Measurements from ENCODE around the gene OR2S2. TPM values are rescaled to one million over a fixed set of nuclear protein-coding genes. Genes with fewer than 3 reads are reported as not detected.

Gene OR2S2
- total RNA-seq, 1 donor from 2014 or later = not detected

DNA sequence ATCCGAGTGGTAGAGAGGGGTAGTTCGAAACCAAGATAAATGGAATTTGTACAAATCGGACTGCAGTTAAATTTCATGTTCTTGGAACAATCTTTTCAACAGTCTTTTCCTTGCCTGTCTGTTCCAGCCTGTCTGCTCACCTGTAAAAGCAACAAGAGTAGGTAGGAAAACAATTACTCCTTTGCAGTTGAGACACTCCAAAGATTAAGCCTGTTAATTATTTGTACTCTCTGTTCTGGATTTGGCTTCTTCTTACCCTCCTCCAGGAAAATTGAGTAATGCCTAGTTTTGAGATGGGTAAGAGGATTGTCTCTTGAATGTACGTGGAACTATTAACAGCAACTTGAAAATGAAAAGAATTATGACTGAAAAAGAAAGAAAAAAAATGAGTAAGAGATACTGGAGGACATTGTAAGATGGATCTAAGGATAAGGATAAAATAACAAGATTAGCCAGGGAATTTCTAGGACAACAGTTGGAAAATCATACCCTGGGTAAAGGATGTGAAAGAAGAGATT is 24.3 kb downstream of the OR2S2 start:
- TF ChIP-seq, protein P1, sequence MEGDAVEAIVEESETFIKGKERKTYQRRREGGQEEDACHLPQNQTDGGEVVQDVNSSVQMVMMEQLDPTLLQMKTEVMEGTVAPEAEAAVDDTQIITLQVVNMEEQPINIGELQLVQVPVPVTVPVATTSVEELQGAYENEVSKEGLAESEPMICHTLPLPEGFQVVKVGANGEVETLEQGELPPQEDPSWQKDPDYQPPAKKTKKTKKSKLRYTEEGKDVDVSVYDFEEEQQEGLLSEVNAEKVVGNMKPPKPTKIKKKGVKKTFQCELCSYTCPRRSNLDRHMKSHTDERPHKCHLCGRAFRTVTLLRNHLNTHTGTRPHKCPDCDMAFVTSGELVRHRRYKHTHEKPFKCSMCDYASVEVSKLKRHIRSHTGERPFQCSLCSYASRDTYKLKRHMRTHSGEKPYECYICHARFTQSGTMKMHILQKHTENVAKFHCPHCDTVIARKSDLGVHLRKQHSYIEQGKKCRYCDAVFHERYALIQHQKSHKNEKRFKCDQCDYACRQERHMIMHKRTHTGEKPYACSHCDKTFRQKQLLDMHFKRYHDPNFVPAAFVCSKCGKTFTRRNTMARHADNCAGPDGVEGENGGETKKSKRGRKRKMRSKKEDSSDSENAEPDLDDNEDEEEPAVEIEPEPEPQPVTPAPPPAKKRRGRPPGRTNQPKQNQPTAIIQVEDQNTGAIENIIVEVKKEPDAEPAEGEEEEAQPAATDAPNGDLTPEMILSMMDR (conservative IDR thresholded peaks at IDR 0.05; ENCODE audit: low read depth, low read length) = no peak
- DNase-seq (ENCODE audit: low read depth) = no peak
- H3K4me3 ChIP-seq (ENCODE audit: low read depth, low read length) = no peak overlapping the region

DNA sequence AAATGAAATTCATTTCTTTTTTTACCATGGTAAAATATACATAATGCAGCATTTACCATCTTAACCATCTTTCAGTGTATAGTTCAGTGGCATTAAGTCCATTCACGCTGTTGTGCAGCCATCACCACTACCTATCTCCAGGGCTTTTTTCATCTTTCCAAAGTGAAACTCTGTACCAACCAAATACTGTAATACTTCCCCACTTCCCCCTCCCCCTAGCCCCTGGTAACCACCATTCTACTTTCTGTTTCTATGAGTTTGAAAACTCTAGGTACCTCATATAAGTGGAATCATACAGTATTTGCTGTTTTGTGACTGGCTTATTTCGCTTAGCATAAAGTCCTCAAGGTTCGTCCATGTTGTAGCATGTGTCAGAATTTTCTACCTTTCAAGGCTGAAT is 25.2 kb downstream of the OR2S2 start:
- no peak overlapping the region for H3K4me3 ChIP-seq (ENCODE audit: low read depth, low read length)
- no peak for DNase-seq (ENCODE audit: low read depth)
- TF ChIP-seq, protein P1 (conservative IDR thresholded peaks at IDR 0.05; ENCODE audit: low read depth, low read length) = no peak

DNA sequence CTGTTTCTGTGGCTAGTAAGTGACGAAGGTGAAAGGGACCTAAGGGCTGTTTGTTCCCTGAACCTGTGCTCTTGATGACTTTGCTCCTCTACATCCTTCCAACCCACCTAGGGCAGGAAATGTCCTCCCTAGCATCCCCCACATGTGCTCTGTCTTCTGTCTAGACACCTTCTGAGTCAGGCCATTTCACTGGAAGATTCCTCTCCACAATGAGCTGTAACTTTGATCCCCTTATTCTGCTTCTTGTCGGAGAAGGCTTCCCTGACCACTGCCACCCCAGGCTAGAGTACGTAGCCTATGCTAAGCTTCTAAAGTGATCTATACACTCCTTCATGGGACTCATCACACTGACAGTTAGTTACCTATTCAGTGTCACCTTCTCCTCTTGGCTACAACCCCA is 27.0 kb downstream of the OR2S2 start:
- DNase-seq (ENCODE audit: low read depth) = no peak
- TF ChIP-seq, protein P1 (conservative IDR thresholded peaks at IDR 0.05; ENCODE audit: low read depth, low read length) = no peak
- no peak overlapping the region for H3K4me3 ChIP-seq (ENCODE audit: low read depth, low read length)

DNA sequence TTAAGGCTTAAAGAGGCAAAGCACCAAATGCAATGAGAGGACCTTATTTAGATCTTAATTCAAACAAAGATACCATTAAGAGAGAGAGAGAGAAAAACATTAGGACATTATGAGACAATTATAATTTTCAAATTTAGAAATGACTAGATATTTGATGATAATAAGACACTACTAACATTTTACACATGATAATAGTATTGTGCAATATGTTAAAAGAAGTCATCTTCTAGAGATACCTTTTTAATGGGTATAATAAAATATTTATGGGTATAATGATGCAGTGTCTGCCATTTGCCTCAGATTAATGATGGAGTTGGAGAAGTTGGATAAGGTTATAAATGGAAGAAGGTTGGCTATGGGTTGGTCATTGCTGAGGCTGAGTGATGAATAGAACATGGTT is 27.4 kb downstream of the OR2S2 start:
- H3K4me3 ChIP-seq (ENCODE audit: low read depth, low read length) = no peak overlapping the region
- DNase-seq (ENCODE audit: low read depth) = no peak
- TF ChIP-seq, protein P1 (conservative IDR thresholded peaks at IDR 0.05; ENCODE audit: low read depth, low read length) = no peak

DNA sequence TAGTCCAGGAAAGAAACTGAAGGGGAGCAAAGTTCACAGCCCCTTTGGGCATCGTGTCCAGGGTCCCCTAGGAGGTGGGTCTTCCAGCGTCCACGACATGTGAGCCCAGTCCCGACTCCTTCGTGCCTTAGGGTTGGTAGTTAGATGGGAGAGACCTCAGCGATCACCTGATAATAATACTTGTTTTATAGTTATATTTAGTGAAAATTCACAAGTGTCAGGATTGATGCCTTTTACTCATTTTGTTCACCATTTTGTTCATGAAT is 28.6 kb downstream of the OR2S2 start:
- H3K4me3 ChIP-seq (ENCODE audit: low read depth, low read length) = no peak overlapping the region
- TF ChIP-seq, protein P1 (conservative IDR thresholded peaks at IDR 0.05; ENCODE audit: low read depth, low read length) = no peak
- no peak for DNase-seq (ENCODE audit: low read depth)

DNA sequence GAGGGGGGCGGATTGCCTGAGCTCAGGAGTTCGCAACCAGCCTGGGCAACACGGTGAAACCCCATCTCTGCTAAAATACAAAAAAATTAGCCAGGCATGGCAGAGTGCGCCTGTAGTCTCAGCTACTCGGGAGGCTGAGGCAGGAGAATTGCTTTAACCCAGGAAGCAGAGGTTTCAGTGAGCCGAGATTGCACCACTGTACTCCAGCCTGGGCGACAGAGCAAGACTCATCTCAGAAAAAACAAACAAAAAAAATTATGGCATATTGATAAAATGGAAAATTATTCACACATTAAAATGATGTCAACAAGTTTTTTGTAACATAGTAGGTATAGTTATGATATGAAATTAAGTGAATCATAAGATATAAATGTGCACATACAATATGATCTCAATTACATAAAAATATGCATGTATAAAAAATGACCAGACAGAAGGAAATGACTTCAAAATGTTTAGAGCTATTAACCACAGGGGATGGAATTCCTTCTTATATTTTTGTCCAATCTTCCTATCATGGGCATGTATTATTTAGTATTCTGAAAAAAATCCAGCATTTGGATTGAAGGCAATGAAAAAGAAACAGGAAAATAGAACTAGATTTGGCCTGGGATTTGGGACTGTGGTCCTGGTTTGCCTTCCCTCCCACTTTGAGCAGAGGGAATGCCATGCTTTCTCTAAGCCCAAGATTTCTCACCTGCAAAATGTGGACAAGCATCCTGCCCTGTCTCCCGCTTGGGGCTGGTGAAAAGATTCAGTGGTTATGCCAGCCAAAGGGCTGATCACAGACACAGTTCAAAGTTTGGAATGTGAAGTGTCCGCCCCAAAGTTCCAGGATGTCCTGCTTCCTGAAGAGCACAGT is 29.1 kb downstream of the OR2S2 start:
- no peak for DNase-seq (ENCODE audit: low read depth)
- TF ChIP-seq, protein P1 (conservative IDR thresholded peaks at IDR 0.05; ENCODE audit: low read depth, low read length) = no peak
- no peak overlapping the region for H3K4me3 ChIP-seq (ENCODE audit: low read depth, low read length)
